C4-2B (cell line): ENCODE measurements around the gene CNOT2.

Experiments
- H3K27ac ChIP-seq: fragments of 450-650 bp; 2 replicates; pipeline ENCODE4 v1.5.1; 2017
- CTCF ChIP-seq: fragments of 450-650 bp; conservative IDR thresholded peaks from 2 replicates; pipeline ENCODE4 v1.5.1; 2017; ENCODE audit warnings: mild to moderate bottlenecking
- ZFX ChIP-seq: fragments of 450-650 bp; IDR thresholded peaks from 2 replicates; pipeline ENCODE4 v1.6.1; 2017

Gene CNOT2

DNA sequence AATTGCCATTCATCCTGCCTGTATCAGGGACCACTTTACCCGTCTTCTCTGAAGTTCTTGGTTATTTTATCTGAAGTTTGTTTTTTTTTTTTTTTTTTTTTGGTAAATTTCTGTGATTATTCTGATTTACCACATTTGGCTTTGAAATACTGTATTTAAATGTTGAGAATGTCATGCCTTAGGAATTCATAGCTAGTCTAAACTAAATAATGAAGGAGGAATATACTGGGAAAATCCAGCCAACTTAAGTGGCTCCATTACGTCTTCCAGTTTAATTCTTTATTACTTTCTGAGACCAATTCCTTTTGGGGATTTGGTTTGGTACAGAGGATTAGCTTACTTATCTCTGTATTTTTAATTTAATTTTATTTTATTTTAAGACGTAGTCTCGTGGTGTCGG is 62.6 kb downstream of the CNOT2 start:
- no peak overlapping the region for H3K27ac ChIP-seq
- TF ChIP-seq ZFX (no peak), CTCF (no peak)

- no peak for TF ChIP-seq ZFX
- H3K27ac ChIP-seq = no peak overlapping the region
These were observed 63.4 kb downstream of the CNOT2 start for GRCh38 chr12:70306676-70307075.

DNA sequence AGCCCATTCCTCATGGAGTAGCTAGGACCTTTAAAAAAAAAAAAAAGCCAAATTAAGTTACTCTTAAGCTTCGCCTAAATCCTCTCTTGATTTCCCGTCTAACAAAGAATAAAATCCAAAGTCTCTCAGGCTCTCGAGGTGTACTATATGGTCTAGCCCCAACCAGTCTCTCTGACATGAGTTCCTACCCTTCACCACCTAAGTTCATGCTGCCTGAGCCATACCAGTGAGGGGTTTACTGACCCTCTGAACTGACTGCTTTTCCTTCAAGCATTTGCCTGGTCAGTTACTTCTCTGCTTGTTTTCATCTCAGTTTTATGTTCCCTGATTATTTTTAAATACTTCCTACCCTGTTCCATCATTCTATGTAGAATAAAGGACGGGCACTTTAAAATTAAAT is 64.6 kb downstream of the CNOT2 start:
- TF ChIP-seq ZFX (no peak), CTCF (no peak)

GRCh38 chr12:70309348-70309747 is 66.1 kb downstream of the CNOT2 start:
- no peak overlapping the region for H3K27ac ChIP-seq
- TF ChIP-seq CTCF = no peak
- TF ChIP-seq ZFX = no peak

More for the DNA sequence above, 64.6 kb downstream of the CNOT2 start:
- no peak overlapping the region for H3K27ac ChIP-seq

DNA sequence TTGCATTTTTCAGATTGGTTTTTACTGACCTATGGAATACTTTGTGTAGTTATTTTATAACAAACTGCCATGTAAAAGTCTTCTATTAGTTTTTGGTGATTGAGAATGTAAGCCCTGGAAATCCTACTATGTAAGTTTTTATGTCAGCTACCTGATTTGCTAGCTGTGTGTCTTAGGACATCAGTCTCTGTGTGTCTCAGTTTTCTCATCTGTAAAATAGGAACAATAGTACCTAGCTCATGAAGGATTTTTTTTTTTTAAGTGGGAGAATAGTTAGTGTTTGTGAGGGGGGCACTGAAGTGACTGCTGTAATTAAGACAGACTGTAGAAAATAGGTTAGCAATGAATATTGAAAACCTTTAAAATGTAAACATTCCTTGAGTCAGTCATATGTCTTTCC is 70.9 kb downstream of the CNOT2 start:
- no peak overlapping the region for H3K27ac ChIP-seq
- TF ChIP-seq CTCF (no peak), ZFX (no peak)

- H3K27ac ChIP-seq = no peak overlapping the region
- TF ChIP-seq ZFX (no peak), CTCF (no peak)
These were observed 74.5 kb downstream of the CNOT2 start for GRCh38 chr12:70317781-70318180.

GRCh38 chr12:70319605-70320004 is 76.4 kb downstream of the CNOT2 start:
- H3K27ac ChIP-seq = no peak overlapping the region
- TF ChIP-seq ZFX = no peak
- TF ChIP-seq CTCF = no peak

DNA sequence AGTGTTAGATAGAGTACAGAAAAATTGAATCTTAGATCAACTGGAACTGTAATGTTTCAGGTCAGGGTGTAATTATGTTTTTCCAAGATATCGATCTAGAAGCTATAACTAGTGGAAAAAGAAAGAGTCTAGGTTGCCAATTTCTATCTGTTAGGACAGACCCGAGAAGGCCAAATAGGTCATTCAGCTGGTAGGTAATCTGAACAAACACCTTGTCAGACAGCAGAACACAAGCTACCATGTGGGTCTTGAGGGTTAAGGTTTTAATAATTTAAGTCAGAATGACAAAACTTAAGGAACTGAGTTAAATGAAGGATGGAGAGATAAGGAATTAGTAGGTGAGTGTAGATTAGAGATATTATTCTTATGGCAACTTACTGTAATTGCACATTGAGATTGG is 78.0 kb downstream of the CNOT2 start:
- H3K27ac ChIP-seq = no peak overlapping the region
- TF ChIP-seq CTCF (no peak), ZFX (no peak)
